HepG2 (cell line): ENCODE data around the gene SAMD14. TPM values are rescaled to one million over a fixed set of nuclear protein-coding genes. Genes with fewer than 3 reads are reported as not detected.

Experiments used
- ATF7-NPFF ChIP-seq: sonication (generic); formaldehyde crosslinking; IDR thresholded peaks from 2 replicates; pipeline ENCODE4 v1.8.1; 2023; ENCODE audit warnings: mild to moderate bottlenecking, low read depth, missing genetic modification reagents, moderate library complexity
- ATRX ChIP-seq: sonication (generic); formaldehyde crosslinking; IDR thresholded peaks from 2 replicates; pipeline ENCODE4 v1.4.0; 2020; ENCODE audit warnings: missing genetic modification reagents, borderline replicate concordance
- KLF11 ChIP-seq: IDR thresholded peaks from 2 replicates; pipeline ENCODE4 v1.6.1; 2016; ENCODE audit warnings: missing compliant biosample characterization
- KLF13 ChIP-seq: sonication (generic); formaldehyde crosslinking; IDR thresholded peaks from 2 replicates; pipeline ENCODE4 v1.4.0; 2020; ENCODE audit warnings: mild to moderate bottlenecking, missing genetic modification reagents
- LCORL ChIP-seq, 2 experiments: fragments of 450-650 bp in 1 of 2; sonication (generic) in 1 of 2; formaldehyde crosslinking in 1 of 2; IDR thresholded peaks; 2 replicates each; pipeline versions ENCODE4 v1.5.0 to v1.6.1; 2017 to 2020; ENCODE audit warnings: antibody characterized with exemption in 1 of 2, missing genetic modification reagents in 1 of 2
- PAX8 ChIP-seq: sonication (generic); formaldehyde crosslinking; IDR thresholded peaks from 2 replicates; pipeline ENCODE4 v1.8.0; 2022; ENCODE audit warnings: mild to moderate bottlenecking, missing genetic modification reagents, borderline replicate concordance
- PCBP1 ChIP-seq: fragments of 200-400 bp; formaldehyde crosslinking; IDR thresholded peaks from 2 replicates; pipeline ENCODE4 v1.6.1; 2017; ENCODE audit warnings: mild to moderate bottlenecking, low read depth, low read length, borderline replicate concordance
- PRMT3 ChIP-seq: sonication (generic); formaldehyde crosslinking; IDR thresholded peaks from 2 replicates; pipeline ENCODE4 v1.8.1; 2022; ENCODE audit warnings: low read depth, mild to moderate bottlenecking, moderate library complexity, missing genetic modification reagents, borderline replicate concordance
- RXRB ChIP-seq: IDR thresholded peaks from 2 replicates; pipeline ENCODE4 v1.6.1; 2016; ENCODE audit warnings: borderline replicate concordance, missing genetic modification reagents, missing compliant biosample characterization
- SMYD3 ChIP-seq: sonication (generic); formaldehyde crosslinking; IDR thresholded peaks from 2 replicates; pipeline ENCODE4 v1.8.1; 2023; ENCODE audit warnings: mild to moderate bottlenecking, missing genetic modification reagents
- TFE3 ChIP-seq: IDR thresholded peaks from 2 replicates; pipeline ENCODE4 v1.6.1; 2016
- ZBTB37 ChIP-seq: sonication (generic); formaldehyde crosslinking; IDR thresholded peaks from 2 replicates; pipeline ENCODE4 v1.4.0; 2020; ENCODE audit warnings: mild to moderate bottlenecking, missing genetic modification reagents
- ZNF484 ChIP-seq: sonication (generic); formaldehyde crosslinking; IDR thresholded peaks from 2 replicates; pipeline ENCODE4 v1.5.1; 2020; ENCODE audit warnings: mild to moderate bottlenecking, low read depth, missing genetic modification reagents, borderline replicate concordance
- ZNF546 ChIP-seq: sonication (generic); formaldehyde crosslinking; conservative IDR thresholded peaks from 2 replicates; pipeline ENCODE4 v1.8.1; 2023; ENCODE audit warnings: mild to moderate bottlenecking, missing genetic modification reagents
- ZNF589 ChIP-seq: sonication (generic); formaldehyde crosslinking; conservative IDR thresholded peaks from 2 replicates; pipeline ENCODE4 v1.8.0; 2022; ENCODE audit warnings: mild to moderate bottlenecking, moderate library complexity, missing genetic modification reagents
- ZNF629 ChIP-seq: sonication (generic); formaldehyde crosslinking; conservative IDR thresholded peaks from 2 replicates; pipeline ENCODE4 v1.5.0; 2020; ENCODE audit warnings: missing genetic modification reagents
- ZNF878 ChIP-seq: sonication (generic); formaldehyde crosslinking; IDR thresholded peaks from 2 replicates; pipeline ENCODE4 v1.8.1; 2023; ENCODE audit warnings: mild to moderate bottlenecking, missing genetic modification reagents, moderate library complexity
- polyA plus RNA-seq, 8 experiments: library from polyadenylated mRNA; depleted of rRNA in 3 of 8; stranded (reverse) in 7 of 8; unstranded in 1 of 8; fragments of >200 nt; fragmentation: Illumina TruSeq in 4 of 8; extraction: Trizol in 4 of 8; gene quantifications; 2 replicates each; pipeline versions ENCODE4 v1.2.1 to v1.2.3, GENCODE V29; 2011 to 2016; ENCODE audit warnings: low read depth in 4 of 8, missing spikeins in 1 of 8, mixed read lengths in 1 of 8; ENCODE audit not compliant: insufficient read depth in 1 of 8
- total RNA-seq, 5 experiments: library from RNA; depleted of rRNA; stranded (reverse); fragments of >200 nt; fragmentation: Illumina TruSeq; extraction: Trizol; gene quantifications; 2 replicates each; pipeline ENCODE4 v1.2.3, GENCODE V29; 2016; ENCODE audit warnings: low read depth in 1 of 5
- TF ChIP-seq, protein P1 (sequence below): IDR thresholded peaks from 2 replicates; pipeline ENCODE4 v1.6.1; 2016
- TF ChIP-seq, protein P2 (sequence below): sonication (generic); formaldehyde crosslinking; IDR thresholded peaks from 2 replicates; pipeline ENCODE4 v1.8.1; 2022; ENCODE audit warnings: low read depth, mild to moderate bottlenecking, missing genetic modification reagents
- TF ChIP-seq, protein P3 (sequence below): sonication (generic); formaldehyde crosslinking; conservative IDR thresholded peaks from 2 replicates; pipeline ENCODE4 v1.4.0; 2020; ENCODE audit warnings: mild to moderate bottlenecking, missing genetic modification reagents, moderate library complexity

The SAMD14 gene
- total and polyA plus RNA-seq, 2 of the 13 experiments (the other 11 are each of a cell fraction or from before 2014, with no cell fraction given), result 0.07 to 0.22 TPM

DNA sequence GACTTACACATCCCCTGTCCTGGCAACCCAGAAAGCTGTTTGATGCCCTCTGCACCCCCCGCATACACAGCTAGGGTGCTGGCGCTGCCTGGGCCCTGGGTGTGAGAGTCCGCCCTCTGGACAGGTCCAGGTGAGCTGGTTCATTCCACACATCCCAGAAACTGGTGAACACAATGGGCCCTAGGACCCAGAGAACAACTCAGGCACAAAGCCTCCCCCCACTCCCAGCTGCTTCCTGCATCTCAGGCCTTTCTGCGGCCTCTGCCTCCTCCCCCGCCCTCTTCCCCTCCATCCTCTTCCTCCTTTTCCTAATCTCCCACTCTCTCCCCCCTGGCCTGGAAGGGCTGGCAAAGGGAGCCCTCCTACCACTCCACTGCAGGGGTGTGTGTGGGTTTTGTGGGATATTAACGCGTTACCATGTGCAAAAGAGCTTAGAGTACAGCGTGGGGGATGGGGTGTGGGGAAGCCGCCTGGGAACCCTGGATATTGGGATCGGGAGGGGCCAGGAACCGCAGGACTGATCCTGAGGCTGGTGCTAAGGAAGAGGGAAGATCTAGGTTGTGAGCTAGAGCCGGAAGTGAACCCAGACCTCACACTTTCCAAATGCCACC, 22.1 kb upstream of the SAMD14 start (continued):
- no peak for TF ChIP-seq ZNF546 (CRISPR knock-in tag)
- TF ChIP-seq LCORL (IDR thresholded peaks at IDR 0.05), result no peak
- peak; percentile 88; the same call in 1 of the 2 replicates for TF ChIP-seq LCORL (CRISPR knock-in tag; IDR thresholded peaks at IDR 0.05)
- TF ChIP-seq KLF13, result no peak
- no peak for TF ChIP-seq ATF7-NPFF
- TF ChIP-seq RXRB (CRISPR knock-in tag), result 0 out of 2 replicates have a peak, but pooled peaks have one; percentile 31
- TF ChIP-seq ZNF589, result no peak
- TF ChIP-seq KLF11 (CRISPR knock-in tag), result no peak
- no peak for TF ChIP-seq ZNF878
- no peak for TF ChIP-seq PRMT3 (CRISPR knock-in tag)
- peak; percentile 32; the same call in 1 of the 2 replicates for TF ChIP-seq TFE3 (CRISPR knock-in tag)
- TF ChIP-seq, protein P1, sequence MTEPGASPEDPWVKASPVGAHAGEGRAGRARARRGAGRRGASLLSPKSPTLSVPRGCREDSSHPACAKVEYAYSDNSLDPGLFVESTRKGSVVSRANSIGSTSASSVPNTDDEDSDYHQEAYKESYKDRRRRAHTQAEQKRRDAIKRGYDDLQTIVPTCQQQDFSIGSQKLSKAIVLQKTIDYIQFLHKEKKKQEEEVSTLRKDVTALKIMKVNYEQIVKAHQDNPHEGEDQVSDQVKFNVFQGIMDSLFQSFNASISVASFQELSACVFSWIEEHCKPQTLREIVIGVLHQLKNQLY, result no peak
- TF ChIP-seq ZBTB37 (CRISPR knock-in tag), result no peak
- TF ChIP-seq ZNF484, result no peak
- TF ChIP-seq SMYD3, result no peak
- TF ChIP-seq PAX8, result no peak
- no peak for TF ChIP-seq ZNF629
- TF ChIP-seq PCBP1, result peak; percentile 98
- TF ChIP-seq, protein P2, sequence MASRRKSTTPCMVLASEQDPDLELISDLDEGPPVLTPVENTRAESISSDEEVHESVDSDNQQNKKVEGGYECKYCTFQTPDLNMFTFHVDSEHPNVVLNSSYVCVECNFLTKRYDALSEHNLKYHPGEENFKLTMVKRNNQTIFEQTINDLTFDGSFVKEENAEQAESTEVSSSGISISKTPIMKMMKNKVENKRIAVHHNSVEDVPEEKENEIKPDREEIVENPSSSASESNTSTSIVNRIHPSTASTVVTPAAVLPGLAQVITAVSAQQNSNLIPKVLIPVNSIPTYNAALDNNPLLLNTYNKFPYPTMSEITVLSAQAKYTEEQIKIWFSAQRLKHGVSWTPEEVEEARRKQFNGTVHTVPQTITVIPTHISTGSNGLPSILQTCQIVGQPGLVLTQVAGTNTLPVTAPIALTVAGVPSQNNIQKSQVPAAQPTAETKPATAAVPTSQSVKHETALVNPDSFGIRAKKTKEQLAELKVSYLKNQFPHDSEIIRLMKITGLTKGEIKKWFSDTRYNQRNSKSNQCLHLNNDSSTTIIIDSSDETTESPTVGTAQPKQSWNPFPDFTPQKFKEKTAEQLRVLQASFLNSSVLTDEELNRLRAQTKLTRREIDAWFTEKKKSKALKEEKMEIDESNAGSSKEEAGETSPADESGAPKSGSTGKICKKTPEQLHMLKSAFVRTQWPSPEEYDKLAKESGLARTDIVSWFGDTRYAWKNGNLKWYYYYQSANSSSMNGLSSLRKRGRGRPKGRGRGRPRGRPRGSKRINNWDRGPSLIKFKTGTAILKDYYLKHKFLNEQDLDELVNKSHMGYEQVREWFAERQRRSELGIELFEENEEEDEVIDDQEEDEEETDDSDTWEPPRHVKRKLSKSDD (CRISPR knock-in tag), result no peak
- TF ChIP-seq, protein P3, sequence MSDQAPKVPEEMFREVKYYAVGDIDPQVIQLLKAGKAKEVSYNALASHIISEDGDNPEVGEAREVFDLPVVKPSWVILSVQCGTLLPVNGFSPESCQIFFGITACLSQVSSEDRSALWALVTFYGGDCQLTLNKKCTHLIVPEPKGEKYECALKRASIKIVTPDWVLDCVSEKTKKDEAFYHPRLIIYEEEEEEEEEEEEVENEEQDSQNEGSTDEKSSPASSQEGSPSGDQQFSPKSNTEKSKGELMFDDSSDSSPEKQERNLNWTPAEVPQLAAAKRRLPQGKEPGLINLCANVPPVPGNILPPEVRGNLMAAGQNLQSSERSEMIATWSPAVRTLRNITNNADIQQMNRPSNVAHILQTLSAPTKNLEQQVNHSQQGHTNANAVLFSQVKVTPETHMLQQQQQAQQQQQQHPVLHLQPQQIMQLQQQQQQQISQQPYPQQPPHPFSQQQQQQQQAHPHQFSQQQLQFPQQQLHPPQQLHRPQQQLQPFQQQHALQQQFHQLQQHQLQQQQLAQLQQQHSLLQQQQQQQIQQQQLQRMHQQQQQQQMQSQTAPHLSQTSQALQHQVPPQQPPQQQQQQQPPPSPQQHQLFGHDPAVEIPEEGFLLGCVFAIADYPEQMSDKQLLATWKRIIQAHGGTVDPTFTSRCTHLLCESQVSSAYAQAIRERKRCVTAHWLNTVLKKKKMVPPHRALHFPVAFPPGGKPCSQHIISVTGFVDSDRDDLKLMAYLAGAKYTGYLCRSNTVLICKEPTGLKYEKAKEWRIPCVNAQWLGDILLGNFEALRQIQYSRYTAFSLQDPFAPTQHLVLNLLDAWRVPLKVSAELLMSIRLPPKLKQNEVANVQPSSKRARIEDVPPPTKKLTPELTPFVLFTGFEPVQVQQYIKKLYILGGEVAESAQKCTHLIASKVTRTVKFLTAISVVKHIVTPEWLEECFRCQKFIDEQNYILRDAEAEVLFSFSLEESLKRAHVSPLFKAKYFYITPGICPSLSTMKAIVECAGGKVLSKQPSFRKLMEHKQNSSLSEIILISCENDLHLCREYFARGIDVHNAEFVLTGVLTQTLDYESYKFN (CRISPR knock-in tag), result peak; percentile 65
- TF ChIP-seq ATRX (CRISPR knock-in tag), result no peak
